ENCODE data around the gene A1BG. TPM values are rescaled to one million over a fixed set of nuclear protein-coding genes. Genes with fewer than 3 reads are reported as not detected.
"Not testable (repeated sequence)": the region's sequence is repeated elsewhere in the genome, so short reads cannot be mapped to it uniquely, and the experiment has no call there.

The A1BG gene
- total RNA-seq, 1 donor from 2014 or later: 0.94 TPM

DNA sequence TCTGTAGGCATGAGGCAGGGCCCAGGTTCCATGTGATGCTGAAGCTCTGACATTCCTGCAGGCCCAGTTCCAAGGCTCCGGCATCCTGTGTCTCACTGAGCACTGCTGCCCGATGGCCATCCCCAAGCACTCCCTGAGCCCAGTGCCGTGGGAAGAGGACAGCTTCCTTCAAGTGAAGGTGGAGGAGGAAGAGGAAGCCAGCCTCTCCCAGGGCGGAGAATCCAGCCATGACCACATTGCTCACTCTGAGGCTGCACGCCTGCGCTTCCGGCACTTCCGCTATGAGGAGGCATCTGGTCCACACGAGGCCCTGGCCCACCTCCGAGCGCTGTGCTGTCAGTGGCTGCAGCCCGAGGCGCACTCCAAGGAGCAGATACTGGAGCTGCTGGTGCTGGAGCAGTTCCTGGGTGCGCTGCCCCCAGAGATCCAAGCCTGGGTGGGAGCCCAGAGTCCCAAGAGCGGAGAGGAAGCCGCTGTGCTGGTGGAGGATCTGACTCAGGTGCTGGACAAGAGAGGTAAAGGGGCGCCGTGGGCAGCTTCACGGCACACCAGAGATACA, 18.5 kb downstream of the A1BG start:
- no peak for DNase-seq

- no peak for DNase-seq
These were observed 20.6 kb downstream of the A1BG start for GRCh38 chr19:58332697-58333096.

DNA sequence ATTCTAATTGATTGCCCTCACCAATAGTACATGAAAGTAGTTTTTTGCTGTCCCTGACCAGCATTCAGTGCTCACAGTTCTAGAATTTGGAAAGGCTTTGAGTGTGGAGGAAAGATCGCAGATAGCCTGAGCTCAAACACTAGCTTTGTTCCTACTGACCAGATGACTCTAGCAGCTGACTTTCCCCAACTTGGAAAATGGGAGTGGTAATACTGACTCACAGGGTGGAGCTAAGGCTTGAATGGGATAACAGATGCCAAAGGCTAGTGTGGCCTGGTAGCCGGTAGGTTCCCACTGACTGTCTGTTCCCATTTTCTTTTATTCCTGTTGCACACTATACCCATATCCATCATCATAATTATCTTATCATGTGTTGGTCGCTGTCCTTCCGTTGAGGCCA, 22.8 kb downstream of the A1BG start:
- peak; percentile 45 for DNase-seq

GRCh38 chr19:58328999-58329398, 24.3 kb downstream of the A1BG start:
- no peak for DNase-seq

DNA sequence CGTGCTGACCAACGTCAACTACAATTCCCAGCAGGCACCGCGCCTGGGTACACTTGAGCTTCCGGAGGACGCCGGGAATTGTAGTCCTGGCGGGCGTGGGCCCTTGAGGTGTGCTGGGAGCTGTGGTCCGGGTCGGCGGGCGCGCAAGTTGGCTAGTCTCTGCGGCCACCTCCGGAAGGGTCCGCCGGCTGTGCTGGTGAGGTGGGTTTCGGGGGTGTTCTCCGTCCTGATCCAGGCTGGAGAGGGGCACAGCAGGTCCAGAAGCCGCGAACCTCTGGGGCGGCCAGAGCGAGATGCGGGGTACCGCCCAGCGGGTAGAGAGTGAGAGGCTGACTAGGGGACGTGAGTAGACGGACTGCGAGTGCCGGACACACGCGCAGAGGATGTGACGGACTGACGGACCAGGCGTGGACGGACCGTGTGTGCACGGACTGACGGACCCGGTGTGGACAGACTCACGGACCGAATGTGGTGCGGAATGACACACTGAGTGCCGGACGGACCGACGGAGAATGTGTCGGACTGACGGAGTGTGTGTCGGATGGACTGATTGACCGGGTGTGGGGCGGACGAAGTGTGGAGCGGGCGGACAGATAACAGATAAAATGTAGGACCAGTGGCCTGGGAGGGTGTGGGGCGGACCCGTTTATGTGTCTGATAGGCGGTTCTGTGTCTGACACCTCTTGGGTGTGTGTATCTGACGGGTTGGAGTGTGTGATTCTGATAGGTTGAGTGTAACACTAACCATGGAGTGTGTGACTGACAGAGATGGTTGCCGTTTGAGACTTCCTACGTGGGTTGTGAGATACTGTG, 26.2 kb downstream of the A1BG start, which contains the start of gene ZSCAN22:
TSS of gene ZSCAN22 (plus strand) at position 81 of the 813 bp plus-strand sequence. CDS start 7,809 bp downstream, outside the sequence.
- DNase-seq: peak; percentile 94

DNA sequence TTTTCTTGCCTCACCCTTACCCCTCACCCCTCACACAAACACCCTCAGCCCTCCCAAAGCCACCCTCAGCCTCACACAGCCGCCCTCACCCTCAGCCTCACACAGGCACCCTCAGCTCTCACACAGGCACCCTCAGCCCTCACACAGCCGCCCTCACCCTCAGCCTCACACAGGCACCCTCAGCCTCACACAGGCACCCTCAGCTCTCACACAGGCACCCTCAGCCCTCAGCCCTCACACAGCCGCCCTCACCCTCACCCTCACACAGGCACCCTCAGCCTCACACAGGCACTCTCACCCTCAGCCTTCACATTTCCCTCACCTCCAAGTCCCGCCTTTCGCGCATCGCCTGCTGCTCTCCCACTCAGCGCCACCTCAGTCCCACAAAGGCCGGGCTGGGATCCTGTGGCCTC, 26.8 kb downstream of the A1BG start:
- no peak for DNase-seq

- no peak for DNase-seq
These were observed 27.8 kb downstream of the A1BG start for GRCh38 chr19:58325311-58326022.

- DNase-seq: no peak
These were observed 34.1 kb downstream of the A1BG start for GRCh38 chr19:58319241-58319640.

- DNase-seq: no peak
These were observed 35.0 kb downstream of the A1BG start for GRCh38 chr19:58318297-58318696.

- DNase-seq: no peak
These were observed 35.7 kb downstream of the A1BG start for GRCh38 chr19:58317476-58318072.

- no peak for DNase-seq
These were observed 37.7 kb downstream of the A1BG start for GRCh38 chr19:58315580-58315979.

GRCh38 chr19:58311345-58311865, 41.9 kb downstream of the A1BG start:
- DNase-seq: no peak

DNA sequence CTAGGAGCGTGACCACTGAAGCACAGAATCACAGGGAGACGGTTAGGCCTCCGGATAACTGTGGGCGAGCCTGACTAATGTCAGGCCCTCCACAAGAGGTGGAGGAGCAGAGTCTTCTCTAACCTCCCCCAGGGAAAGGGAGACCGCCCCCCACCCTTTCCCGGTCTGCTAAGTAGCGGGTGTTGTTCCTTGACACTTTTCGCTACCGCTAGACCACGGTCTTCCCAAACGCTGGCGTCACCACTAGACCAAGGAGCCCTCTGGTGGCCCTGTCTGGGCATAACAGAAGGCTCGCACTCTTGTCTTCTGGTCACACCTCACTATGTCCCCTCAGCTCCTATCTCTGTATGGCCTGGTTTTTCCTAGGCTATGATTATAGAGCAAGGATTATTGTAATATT, 42.6 kb downstream of the A1BG start:
- not testable (repeated sequence) for DNase-seq

- DNase-seq: no peak
These were observed 45.6 kb downstream of the A1BG start for GRCh38 chr19:58307736-58308135.

DNA sequence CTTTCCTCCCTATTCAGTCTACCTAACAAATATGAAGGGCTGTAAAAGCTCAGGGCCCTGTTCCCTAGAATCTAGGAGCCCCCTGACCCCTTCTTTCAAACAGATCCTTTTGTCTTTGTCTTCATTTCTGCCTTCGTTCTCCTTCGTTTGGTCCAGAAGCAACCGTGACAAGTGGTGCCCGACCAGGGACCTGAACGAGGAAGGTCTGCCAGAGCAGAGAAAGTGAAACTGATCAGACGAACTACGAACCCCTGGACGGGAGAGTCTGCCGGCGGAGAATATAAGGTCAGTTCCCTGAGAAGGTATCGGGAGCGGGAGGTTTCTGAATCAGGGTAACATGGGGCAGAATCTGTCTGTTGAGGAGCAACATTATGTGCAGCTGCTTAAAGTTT, 47.4 kb downstream of the A1BG start:
- no peak for DNase-seq

DNA sequence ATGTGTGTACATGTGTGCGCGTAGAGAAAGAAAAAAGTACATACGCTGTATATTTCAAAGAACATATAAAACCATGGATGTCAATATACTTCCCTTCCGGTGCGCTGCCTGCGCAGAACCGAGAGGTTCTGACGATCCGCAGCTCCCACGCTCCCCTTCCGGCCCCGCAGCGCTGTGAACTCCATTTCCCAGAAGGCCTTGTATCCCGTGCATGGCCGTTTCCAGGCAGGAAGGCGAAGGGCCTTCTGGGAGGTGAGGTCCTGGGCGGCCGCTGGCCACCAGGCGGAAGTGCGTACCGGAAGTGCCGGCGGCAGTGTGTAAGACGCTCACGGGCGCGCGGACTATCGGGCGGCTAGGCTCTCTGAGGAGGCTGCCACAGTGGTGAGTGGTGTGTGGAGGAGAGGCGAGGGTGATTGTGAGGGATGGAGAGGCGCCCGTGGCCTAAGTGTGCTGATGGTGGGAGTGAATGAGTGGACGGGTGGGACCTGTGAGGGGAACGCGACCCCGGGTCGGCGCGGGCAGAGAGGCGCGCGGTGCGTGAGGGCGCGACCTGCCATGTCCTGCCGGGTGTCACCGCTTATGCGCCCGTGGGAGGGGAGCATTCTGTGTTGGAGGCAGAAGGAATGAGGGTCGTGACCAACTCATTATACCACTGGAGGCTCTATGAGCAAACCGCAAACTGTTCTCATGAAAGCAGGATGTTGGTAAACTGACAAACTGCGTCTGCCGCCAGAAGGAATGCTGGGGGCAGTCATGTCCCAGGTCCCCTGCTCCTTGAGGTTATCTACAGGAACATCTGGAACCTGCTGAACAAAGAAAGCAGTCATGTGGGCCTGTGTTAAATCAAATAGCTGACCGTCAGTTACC, 48.0 kb downstream of the A1BG start, which contains the start of gene ERVK3-1:
TSS of gene ERVK3-1 (plus strand) at position 313 of the 867 bp plus-strand sequence. CDS start 6,792 bp downstream, outside the sequence.
- peak; percentile 96 for DNase-seq

- no peak for DNase-seq
These were observed 48.6 kb downstream of the A1BG start for GRCh38 chr19:58304748-58305064.

- DNase-seq: no peak
These were observed 49.0 kb downstream of the A1BG start for GRCh38 chr19:58304255-58304654.

DNA sequence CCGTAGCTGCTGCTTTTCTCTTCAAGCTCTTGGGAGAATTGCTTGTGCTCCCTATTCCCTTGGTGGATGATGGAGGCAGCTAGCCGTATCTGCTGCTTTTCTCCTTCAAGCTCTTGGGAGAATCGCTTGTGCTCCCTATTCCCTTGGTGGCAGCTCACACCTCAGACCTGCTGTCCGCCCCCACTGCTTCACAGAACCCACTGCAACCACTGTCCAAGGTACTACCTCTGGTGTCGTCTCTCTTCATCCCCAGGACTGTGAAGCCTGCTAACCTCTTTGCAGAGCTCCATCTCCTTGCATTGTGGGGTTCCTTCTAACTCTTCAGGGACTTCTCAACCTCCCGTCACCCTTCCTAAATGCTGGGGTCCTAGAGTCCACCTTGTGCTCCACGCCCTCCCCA, 52.7 kb downstream of the A1BG start:
- DNase-seq: no peak

DNA sequence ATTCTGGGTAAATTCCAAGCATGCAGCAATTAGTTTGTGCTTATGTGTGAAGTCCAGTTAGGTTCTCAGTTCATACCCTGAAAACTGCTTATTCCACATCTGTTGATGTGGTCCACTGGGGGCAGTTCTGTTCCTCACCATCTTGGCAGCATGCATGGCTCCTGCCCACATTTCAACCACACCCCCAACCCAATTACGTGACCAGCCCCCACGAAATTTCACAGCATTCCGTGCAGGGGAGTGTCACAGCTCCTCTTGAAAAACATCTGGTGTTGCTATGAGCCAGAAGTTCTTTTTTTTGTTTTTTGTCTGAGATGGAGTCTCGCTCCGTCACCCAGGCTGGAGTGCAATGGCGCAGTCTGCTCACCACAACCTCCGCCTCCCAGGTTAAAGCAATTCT, 57.2 kb downstream of the A1BG start:
- DNase-seq: no peak
